HG03521 (cell line): ENCODE data around the gene LDB1.

ENCODE experiments used
- ATAC-seq: cut with Tn5 transposase; IDR thresholded peaks from one replicate; pipeline ENCODE4 v1.9.1; 2021; ENCODE audit warnings: mild to moderate bottlenecking, moderate library complexity; ENCODE audit not compliant: unreplicated experiment

LDB1 gene, protein sequence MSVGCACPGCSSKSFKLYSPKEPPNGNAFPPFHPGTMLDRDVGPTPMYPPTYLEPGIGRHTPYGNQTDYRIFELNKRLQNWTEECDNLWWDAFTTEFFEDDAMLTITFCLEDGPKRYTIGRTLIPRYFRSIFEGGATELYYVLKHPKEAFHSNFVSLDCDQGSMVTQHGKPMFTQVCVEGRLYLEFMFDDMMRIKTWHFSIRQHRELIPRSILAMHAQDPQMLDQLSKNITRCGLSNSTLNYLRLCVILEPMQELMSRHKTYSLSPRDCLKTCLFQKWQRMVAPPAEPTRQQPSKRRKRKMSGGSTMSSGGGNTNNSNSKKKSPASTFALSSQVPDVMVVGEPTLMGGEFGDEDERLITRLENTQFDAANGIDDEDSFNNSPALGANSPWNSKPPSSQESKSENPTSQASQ

DNA sequence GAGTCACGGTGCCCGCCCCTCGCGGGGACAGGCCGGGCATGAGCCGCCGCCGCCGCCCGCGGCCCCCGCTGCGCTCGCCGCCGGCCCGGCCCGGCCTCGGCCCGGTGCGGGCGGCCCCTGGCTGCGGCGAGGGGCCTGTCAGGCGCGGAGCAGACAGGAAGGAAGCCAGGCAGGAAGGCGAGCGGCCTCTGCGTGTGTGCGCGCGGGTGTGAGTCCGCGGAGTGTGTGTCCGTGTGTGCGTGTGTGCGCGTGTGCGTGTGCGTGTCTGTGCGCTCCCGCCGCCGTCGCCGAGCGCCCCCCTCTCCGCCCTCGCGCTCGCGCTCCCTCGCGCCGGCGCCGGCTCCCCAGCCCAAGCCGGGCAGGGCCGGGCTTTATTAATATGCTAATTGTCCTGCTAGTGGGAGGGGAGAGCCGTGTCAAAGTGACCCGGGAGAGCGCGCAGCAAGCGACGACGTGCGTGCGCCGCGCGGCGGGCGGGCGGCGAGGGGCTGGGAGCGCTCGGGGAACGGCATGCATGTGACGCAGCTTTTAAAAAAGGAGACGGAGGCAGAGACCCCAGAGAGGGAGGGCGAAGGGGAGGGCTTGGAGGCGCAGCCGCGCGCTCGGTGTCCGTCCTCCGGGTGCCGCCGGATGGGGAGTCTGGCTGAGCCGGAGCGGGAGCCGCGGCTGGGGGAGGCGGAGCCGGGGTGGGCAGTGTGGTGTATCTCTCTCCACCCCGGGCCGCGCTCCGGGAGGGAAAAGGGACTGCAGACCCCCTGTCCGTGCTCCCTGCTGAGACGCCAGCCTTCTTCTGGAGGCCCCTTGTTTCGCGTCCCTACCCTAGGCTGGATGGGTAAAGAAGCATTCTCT is at the start of gene LDB1:
LDB1 (minus strand) TSS at position 227 of the 849 bp plus-strand sequence. CDS start 258 bp downstream, outside the sequence.
- peak; percentile 60 for ATAC-seq

DNA sequence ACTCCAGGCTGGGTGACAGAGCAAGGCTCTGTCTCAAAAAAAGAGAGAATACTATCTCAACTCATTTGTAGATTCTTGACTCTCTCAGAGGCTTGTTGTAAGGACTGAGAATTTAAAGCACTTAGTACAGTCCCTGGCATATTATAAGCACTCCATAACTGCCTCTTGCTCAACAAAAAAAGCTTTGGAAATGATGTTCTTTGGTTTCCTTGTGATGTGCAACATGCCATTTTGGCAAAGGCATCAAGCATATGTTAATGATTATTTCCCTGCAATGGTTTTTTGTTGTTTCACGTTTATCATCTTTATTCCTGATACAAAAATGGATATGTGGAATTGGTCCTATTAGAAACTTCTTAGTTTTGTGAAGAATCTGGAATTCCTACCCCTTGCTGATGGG is 47.7 kb upstream of the LDB1 start:
- no peak for ATAC-seq

DNA sequence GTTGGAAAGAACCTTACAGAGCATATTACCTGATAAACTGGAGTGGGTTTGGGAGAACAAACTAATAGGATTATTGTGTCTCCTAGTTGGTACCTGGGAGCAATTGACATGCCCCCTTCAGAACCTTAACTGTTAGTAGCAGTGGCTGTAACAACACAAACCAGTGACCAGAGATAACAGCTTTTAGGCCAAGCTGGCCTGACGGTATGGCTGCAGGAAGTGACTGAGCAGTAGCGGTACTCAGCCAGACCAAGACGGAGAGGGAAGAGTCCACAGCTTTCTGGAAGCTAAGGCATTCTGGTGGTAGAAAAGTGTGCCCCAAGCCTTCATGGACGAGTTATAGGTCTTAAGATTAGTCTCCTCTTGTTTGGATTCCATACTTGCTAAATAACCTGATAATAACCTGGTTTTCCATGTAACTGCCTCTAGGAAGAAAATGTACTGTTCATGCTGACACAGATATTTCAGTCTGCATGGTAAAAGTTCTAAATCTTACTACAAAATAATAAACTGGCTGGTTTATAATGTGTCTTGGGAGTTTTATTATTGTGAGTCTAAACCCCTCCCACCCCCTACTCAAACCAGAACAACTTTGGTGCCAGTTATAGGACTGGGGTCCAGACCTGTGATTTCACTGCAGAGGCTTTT is 43.3 kb upstream of the LDB1 start:
- no peak for ATAC-seq

DNA sequence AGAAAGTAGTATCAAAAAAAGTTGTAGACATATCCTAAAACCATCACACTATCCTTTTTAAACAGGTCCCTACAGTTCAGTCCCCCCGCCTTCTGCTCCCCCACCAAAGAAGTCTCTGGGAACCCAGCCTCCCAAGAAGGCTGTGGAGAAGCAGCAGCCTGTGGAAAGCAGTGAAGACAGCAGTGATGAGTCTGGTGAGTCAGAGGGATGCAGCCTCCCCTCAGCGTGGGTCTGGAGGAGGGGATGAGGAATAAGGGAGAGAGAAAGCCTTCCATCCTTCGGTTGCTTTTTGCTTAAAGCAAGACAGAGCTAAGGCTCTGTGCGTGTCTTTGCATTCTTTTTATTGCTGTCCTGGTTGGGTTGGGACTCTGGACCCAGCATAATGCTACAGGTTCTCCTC is 39.7 kb upstream of the LDB1 start:
- no peak for ATAC-seq

DNA sequence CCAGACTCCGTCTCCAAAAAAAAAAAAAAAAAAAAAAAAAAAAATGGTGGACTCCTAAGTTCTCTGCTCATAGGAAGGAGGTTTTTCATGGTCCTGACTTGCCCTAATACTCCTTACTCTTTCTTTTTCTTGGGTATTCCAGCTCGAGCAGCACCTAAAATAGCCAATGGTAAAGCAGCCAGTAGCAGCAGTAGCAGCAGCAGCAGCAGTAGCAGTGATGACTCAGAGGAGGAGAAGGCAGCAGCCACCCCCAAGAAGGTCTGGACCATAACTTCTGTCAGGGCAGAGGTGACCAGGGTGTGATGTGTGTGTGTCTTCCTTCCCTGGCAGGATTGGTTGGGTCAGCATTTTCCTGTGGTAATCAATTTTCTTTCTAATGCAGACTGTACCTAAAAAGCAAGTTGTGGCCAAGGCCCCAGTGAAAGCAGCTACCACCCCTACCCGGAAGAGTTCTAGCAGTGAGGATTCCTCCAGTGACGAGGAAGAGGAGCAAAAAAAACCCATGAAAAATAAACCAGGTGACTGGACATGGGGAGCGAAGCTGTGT is 39.0 kb upstream of the LDB1 start:
- no peak for ATAC-seq

DNA sequence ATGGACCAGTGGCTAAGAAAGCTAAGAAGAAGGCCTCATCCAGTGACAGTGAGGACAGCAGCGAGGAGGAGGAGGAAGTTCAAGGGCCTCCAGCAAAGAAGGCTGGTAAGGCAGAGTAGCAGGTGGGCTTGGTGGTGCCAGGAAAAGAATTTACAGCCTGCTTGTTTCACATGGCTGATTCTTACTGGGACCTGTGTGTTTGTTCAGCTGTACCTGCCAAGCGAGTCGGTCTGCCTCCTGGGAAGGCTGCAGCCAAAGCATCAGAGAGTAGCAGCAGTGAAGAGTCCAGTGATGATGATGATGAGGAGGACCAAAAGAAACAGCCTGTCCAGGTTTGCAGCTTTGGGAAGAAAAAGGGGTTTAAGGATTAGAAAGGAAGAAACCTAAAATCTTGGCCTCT is 37.1 kb upstream of the LDB1 start:
- ATAC-seq = no peak

DNA sequence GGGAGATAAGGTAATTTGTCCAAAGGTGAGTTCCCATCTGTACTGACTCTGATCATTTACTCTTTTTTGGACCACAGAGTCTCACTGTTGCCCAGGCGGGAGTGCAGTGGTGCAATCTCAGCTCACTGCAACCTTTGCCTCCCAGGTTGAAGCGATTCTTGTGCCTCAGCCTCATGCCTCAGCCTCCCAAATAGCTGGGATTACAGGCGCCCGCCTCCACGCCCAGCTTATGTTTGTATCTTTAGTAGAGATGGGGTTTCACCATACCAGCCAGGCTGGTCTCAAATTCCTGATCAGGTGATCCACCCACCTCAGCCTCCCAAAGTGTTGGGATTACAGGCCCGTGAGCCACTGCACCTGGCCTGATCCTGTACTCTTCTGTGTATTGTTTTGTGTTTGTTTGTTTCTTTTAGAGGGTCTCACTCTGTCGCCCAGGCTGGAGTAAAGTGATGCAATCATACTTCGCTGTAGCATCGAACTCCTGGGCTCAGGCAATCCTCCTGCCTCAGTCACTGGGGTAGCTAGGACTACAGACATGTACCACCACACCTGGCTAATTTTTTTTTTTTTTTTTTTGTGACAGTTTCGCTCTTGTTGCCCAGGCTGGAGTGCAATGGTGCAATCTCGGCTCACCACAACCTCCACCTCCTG is 34.4 kb upstream of the LDB1 start:
- ATAC-seq = no peak

DNA sequence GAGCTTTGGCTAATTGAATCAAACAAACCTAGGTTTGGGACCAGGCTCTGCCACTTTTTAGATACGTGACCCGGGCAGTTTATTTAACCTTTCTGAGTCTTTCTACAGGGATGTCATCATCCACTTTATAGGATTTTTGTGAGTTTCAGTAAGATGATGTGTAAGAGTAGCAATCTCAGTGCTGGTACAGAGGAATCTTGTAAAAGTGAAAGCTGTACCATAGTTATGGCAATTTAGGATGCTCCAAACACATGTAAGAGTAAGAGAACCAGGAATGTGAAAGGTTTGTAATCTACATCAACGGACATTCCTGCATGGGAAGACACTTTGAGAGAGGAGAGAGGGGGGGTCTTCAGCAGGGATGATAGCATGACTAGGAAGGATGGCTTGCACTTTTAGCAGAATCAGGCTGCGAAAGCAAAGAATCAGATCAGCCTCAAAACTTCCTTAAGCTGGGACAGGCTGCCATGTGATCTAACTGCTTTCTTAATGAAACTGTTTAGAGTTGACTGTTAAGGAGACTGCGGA is 33.0 kb upstream of the LDB1 start:
- ATAC-seq = no peak

DNA sequence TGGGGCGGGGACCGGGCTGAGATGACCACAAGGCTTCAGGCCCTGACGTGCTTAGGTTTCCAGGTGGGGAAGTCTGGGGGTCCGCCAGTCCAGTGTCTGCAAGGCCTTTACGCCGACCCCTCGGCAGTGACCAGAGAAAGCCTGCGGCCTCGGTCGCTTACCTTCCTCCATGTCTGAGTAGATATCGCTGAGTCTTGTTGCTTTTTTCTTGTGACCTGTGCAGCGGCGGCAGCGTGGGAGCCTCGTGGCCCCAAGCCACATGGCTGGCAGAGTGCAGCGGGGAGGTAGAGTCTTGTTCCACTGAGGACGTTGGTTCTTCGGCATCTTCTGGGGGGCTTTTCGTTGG is 32.4 kb upstream of the LDB1 start:
- peak; percentile 28 for ATAC-seq

DNA sequence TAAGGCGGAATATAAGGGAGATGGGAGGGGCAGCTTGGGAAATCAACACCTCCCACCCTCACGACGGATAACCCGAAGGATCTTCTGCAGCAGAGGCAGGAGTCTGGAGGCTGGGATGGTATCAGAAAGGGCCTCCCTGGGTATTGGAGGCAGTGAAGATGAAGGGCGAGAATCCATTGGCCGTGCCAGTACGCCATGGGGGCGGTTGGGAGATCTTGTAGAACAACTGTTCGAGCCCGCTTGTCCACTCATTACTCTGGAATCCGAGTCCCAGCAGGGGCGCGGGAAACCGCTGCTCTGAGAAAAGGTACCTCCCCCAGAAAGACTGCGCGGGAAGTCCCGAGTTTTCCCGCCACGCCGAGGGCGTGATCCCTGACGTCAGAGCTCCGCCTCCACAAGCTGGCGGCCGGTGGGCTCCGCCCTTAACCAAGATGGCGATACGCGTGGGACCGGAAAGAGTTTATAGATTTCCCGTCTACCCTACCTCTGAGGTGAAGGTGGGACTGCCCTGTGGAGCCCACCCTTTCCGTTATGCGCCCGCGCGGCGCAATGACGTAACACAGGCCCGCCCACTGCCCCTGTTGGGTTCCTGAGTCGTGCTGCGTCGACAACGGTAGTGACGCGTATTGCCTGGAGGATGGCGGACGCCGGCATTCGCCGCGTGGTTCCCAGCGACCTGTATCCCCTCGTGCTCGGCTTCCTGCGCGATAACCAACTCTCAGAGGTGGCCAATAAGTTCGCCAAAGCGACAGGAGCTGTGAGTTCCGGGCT is 31.8 kb upstream of the LDB1 start, which contains the start of gene NOLC1:
NOLC1 (plus strand) TSS at position 616 of the 771 bp plus-strand sequence; CDS start at position 638, 22 bp downstream.
- peak; percentile 93 for ATAC-seq

DNA sequence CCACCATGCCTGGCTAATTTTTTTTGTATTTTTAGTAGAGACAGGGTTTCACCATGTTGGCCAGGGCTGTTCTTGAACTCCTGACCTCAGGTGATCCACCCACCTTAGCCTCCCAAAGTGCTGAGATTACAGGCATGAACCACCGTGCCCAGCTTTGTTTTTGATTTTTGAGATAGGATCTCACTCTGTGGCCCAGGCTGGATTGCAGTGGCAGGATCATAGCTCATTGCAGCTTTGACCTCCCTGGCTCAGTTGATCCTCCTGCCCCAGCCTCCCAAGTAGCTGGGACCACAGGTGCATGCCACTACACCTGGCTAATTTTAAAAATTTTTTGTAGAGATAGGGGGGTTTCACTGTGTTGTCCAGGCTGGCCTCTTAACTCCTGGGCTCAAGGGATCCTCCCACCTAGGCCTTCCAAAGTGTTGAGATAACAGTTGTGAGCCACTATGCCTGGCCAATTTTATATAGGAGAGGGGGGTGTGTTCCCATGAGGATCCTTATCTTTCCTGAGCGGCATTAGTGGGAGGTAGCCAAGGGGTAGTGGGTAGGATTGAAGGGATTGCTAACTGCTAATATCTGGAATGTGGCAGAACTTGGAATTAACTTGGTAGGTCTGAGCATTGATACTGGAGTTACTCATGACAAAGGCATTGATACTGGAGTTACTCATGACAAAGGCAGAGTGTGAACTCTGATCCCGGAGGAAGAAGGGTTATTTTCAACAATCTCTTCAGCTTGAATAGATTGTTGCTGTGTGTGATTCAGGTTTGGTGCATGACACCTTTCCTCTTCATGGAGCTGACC is 31.0 kb upstream of the LDB1 start:
- ATAC-seq = no peak

DNA sequence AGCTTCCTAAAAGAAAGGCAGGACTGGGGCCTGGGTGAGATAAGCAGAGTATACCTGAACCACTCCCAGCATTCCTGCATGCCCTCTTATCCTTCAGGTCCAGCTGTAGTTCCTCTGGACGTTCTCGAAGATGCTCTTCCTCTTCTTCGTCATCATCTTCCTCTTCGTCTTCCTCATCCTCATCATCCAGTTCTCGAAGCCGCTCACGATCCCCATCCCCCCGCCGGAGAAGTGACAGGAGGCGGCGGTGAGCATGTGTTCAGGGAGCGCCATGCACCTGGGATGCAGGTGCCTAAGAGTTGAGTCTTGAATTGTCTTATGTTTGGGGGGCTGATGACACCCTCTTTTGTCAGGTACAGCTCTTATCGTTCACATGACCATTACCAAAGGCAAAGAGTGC is 28.1 kb upstream of the LDB1 start:
- no peak for ATAC-seq

DNA sequence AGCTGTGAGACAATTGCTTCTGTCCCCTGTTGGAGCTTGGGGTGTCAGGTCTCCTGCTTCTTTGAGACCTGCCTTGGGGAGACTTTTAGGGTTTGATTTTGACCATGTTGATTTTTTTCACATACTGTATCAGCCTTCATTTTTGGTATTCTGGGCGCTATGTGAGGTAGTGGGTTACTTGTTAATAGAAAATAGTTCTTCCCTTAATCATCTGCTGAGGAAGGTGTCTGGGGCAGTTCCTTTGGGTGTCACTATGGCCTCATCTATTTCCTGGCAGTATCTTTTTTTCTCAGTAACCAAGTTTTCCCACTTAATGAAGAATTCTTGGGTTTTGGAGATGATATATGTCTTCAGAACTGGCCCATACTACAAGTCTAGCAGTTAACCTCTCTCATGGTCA is 27.4 kb upstream of the LDB1 start:
- ATAC-seq = no peak

DNA sequence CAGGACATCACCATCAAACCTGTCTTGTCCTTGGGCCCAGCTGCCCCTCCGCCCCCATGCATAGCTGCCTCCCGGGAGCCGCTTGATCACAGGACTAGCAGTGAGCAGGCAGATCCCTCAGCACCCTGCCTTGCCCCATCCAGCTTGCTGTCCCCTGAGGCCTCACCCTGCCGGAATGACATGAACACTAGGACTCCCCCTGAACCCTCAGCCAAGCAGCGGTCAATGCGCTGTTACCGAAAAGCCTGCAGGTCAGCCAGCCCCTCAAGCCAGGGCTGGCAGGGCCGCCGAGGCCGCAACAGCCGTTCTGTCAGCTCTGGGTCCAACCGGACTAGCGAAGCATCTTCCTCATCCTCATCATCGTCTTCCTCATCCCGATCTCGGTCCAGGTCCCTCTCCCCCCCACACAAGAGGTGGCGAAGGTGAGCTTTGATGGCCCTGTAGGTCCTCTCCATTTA is 26.8 kb upstream of the LDB1 start:
- no peak for ATAC-seq

DNA sequence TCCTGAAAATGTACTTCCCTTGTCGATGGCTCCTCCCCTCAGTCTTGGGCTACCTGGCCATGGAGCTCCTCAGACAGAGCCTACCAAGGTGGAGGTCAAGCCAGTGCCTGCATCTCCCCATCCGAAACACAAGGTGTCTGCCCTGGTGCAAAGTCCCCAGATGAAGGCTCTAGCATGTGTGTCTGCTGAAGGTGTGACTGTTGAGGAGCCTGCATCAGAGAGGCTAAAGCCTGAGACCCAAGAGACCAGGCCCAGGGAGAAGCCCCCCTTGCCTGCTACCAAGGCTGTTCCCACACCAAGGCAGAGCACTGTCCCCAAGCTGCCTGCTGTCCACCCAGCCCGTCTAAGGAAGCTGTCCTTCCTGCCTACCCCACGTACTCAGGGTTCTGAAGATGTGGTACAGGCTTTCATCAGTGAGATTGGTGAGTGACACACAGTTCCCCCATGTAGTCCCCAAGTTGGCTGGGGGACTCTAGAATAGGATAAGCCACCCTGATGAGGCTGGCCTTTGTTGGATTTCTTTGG is 21.5 kb upstream of the LDB1 start:
- no peak for ATAC-seq

DNA sequence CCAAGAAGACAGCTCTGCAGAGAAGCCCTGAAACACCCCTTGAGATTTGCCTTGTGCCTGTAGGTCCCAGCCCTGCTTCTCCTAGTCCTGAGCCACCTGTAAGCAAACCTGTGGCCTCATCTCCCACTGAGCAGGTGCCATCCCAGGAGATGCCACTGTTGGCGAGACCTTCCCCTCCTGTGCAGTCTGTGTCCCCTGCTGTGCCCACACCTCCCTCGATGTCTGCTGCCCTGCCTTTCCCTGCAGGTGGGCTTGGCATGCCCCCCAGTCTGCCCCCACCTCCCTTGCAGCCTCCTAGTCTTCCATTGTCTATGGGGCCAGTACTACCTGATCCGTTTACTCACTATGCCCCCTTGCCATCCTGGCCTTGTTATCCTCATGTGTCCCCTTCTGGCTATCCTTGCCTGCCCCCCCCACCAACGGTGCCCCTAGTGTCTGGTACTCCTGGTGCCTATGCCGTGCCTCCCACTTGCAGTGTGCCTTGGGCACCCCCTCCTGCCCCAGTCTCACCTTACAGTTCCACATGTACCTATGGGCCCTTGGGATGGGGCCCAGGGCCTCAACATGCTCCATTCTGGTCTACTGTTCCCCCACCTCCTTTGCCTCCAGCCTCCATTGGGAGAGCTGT is 20.9 kb upstream of the LDB1 start:
- ATAC-seq = no peak

DNA sequence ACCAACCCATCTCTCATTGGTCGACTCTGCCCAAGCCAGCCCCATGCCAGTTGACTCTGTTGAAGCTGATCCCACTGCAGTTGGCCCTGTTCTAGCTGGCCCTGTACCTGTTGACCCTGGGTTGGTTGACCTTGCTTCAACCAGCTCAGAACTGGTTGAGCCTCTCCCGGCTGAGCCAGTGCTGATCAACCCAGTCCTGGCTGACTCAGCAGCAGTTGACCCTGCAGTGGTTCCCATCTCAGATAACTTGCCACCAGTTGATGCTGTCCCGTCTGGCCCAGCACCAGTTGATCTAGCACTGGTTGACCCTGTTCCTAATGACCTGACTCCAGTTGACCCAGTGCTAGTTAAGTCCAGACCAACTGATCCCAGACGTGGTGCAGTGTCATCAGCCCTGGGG is 20.1 kb upstream of the LDB1 start:
- ATAC-seq = no peak
